Activated T-cell treated with anti-CD3 and anti-CD28 coated beads, Interleukin-2, amount 50 U/mL, for 48 hours (primary cell): ENCODE measurements around the gene TBC1D24.

Source experiments
- DNase-seq, 2 experiments: peaks; one replicate each; pipeline ENCODE4 v3.0.0-alpha.2; 2020

TBC1D24 gene

DNA sequence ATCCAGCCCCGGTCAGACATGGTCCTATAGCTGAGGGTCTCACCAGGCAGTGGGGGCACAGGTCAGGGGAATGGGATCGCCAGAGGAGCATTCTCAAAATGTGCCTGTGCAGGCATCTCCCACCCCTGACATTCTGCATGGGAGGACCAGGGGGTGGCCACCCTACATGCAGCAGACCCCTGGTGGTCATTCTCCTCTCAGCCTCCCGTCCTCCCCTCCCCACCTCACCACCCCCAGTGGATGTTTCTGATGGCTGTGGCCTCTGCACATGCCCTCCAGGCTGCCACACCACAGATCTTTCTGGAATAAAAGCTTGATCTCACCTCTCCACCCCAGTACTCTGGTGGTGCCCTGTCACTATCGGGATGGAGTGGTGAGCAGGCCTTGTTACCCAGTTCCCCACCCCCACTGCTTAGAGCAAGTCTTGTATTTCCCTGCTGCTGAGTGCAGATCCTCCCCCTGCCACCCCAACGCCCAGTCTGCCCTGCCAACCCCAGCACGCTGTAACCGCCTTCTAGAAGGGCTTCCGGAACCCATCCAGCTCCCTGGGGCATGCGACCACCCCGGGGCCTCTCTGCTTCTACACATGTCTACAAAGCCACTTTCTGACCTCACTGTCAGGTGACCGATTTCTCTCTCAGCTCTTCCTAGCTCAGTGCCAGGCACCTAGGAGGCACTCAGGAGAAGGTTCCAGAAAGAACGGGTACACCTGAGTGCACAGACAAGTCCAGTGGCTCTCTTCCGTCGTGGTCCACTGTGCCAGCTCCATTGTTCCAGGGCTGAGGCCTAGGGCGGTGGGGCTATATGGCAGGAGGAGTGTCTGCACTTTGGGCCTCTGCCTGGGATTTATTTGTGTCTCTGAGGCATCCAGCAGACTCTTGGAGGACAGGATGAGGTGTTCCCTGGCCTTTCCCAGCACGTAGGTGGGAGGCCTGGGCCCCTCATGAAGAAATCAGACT is 9.3 kb downstream of the TBC1D24 start:
- DNase-seq = no peak

DNA sequence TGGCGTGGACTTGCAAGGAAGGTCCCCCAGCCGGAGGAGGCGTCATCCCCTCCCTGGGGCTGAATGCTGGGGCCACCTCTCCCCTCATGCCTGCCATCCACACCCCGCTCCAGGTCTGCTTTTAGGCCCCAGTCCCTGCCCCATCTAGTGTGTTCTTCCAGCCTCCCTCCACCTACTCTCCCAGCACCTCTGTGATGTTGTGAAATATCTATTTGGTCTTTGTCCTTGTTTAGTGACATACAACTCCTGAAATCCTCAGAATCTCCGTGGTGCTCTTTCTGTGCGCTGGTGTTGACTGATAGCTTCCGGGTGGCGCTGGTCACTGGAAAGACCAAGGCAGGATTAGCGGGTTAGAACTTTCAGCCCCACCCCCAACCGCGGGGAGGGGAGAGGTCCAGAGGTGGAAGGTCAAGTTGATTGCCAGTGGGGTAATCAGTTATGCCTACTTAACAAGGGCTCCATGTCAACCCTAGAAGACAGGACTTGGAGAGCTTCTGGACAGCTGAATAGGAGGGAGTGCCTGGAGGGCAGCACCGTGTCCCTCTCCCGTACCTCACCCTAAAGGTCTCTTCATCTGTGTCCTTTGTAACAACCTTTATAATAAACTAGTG is 10.1 kb downstream of the TBC1D24 start:
- no peak for DNase-seq

DNA sequence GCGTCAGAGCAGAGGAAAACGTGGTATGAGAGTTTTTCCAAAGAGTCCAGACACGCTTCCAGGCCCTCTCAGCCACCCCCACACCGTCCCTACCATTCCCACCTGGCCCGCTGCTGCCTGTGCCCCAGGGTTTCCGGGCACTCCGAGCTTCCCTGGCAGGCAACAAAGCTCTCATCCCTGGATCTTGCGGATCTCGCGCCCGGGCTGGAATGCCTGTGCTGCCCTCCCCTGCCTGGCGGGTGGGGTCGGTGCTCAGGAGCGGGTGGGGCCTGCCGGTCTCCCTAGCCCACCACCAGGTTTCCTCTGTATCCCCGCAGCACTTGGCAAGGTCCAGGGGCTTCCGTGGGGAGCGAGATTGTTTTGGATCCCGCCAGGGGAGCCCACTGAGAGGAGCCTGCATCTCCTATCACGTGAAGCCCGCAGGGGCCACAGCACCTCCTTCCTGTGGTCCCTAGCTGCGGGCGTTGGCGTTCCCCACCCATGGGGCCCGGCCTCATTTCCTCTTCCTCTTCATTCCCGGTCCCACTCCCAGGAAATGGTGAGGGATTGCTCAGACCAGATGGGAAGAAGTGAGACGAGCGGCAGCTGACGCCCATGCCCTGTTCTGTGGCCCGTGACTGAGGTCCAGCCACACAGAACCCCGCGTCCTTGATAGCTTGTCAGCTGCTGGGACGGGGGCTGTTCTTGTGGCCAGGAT is 11.0 kb downstream of the TBC1D24 start:
- DNase-seq = no peak

DNA sequence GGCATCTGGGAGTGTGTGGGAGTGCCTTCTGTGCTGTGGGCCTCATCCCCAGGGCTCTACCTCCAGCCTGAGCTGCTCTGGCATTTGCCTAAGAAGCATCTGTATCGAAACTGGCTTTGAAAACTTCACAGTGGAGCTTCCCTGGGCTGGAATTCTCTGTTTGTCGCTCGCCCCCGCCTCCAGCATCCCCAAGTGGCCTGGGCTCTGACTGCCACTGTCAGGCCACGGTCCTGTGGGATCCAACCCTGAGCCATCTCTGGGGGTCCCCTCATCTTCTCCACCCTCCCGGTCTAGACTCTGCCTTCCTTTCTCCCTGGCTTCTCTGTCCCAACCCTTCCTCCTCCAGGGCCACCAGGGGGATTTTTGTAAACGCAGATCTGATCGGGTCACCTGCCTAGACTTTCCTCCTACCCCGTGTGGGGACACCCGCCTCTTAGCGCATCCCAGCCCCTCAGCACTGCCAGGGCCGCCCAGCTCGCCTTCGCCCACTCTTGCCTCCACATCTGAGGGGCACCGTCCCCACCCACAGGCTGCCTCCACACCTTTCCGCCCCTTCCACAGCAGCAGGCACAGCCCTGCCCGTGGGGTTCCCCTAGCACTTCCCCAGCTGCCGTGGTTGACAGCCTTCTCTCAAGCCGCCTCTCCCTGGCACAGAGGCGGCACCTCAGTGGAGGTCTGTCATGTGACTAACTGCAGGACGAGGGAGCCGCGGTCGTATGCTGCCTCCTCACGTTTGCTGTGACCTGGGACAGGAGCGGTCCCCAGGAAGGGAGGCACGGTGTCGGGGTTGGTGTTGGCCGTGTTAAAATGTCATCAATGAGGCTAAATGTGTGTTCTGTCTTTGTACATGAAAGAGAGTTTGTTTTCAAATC is 12.0 kb downstream of the TBC1D24 start:
- peak; percentile 74 to 80 for DNase-seq

DNA sequence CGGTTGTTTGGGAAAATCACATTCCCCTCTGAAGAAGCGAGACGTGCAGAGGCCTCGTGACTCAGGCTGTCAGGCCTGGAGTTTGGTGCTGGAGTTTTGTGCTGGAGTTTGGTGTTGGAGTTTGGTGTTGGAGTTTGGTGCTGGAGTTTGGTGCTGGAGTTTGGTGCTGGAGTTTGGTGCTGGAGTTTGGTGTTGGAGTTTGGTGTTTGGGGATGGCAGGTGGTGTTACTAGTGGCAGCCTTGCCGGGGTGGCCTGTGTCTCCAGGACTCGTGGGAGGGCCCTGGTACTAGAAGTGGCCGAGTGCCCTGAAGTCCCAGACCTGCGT is 12.6 kb downstream of the TBC1D24 start:
- no peak for DNase-seq

DNA sequence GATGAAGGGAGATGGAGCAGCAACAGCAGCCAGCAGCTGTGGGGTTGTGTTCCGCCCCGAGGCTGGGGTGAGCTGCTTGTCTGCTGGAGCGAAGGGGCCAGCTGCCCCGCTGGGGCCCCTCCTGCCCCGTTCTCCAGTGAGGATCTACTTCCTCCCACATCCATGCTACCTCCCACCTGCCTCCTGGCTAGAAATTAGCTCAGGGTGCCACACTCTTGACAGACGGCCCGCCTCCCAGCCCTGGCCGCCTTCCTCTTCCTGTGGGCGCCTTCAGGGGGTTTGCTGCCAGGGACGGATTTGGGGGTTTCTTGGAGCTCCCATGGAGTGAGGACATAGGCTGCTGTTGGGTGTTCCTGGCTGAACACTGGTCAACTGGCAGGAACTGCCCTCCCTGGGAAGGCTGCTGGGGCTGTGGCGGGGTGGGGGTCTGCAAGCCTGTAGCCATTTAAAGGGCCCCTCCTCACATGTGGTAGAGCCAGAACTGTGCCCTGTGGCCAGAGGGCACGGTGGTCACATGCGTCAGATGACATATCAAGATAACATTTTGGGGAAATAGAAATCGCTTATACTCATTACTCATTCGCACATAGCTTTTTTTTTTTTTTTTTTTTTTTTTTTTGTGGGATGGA is 13.1 kb downstream of the TBC1D24 start:
- DNase-seq = no peak

DNA sequence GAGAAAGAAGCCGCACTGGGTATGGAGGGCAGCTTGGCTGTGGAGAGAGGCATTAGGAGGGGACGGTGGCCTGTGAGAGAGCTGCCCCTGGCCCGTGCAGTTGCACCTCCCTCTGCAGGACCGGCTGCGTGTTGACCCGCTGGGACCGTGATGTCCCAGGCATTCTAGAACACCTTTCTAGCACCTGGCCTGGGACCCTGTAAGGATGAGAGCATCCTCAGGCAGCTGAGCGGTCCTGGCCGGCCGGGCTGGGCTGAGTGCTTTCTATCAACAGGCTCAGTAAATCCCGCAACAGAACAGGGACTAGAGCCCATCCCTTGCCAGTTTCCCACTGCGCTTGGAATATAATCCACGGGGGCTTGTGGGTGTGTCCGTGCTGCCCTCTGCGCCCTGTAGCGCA is 14.7 kb downstream of the TBC1D24 start:
- DNase-seq = no peak

DNA sequence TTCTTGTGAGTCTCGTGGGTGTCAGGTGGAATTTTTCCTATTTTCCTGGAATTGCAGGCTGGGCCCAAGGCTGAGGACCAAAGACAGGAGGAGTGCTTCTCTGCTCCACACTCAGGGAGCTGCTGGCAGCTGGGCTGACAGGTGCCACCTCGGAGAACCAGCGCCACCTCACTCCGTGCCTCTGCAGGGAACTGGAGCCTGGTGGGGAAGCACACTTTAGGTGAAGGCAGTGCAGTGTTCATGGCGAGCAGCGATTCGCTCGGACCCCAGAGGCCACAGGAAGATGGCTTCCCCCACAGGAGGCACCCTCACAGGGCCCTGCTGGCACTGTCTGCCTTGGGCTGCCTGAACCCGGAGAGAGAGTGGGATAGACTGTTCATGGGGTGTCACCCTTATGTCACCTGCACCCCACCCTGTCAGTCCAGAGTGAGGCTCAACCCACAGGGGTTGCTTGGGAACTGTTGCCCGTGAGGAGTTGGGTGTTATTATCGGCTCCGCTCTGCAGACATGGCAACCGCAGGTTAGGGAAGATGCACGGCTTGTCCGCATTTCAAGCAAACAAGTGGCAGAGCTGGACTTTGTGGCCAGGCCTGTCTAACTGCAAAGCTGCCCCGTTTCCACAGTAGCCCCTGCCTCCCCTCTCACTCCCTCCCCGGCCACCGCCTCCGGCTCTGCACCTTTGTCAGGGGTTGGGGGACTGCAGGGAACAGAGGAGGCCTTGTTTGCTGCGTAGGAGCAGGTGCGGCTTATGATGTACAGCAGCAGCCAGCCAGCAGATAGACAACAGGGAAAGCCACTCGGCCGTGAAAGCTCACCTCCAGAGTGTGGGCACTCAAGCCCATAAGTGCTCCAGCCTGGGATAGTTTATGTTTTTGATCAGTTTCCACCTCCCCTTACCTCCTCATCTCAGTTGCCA is 15.5 kb downstream of the TBC1D24 start:
- no peak for DNase-seq

DNA sequence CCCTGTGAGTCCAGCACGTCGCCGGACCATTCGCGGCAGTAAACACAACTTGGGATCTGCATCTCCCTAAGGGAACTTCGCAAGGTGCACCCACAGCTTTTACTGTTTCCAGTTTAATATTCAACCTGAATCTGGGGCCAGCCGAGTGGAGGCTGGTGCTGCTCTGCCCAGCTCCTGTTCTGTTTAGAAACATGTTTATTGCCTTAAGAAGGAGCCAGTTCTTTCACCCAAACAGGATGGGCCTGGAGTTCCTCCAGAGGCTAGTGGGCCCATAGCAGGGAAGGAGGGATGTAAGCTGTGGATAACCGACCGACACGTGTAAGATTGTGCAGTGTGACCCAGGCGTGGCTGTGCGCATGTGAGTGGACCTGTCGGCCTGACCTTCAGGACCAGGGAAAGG is 17.4 kb downstream of the TBC1D24 start:
- no peak for DNase-seq

DNA sequence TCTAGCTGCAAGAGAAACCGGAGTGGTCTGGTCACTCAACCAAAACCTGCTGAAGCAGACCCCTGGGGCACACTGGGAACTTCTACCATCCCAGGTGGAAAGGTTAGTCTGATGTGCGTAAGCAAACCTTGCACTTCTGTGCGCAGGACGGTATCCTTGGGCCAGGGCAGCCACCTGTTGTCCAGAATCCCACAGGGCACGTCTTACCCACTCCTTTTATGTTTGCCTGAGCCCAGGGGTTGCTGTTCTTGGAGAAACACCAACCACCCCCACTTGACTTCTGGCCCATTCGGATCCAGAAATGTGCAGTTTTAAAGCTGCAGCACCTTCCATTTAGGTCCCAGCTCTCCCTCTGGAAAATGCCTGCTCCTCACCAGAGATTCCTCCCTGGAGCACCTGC is 18.7 kb downstream of the TBC1D24 start:
- no peak for DNase-seq

DNA sequence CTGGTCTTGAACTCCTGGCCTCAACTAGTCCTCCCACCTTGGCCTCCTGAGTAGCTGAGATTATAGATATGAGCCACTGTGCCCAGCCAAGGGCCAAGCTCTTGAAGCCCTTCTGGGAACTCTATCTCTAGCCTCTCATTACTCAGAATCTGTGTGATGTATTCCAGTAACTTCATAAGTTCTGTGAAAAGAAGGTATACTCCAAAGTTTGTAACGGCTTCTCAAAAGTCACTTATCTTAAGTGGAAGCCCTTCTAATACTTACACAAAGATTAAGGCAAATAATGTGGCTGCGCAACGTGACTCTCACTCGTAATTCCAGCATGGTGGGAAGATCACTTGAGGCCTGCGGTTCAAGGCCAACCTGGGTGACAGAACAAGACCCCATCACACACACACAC is 19.7 kb downstream of the TBC1D24 start:
- no peak for DNase-seq

DNA sequence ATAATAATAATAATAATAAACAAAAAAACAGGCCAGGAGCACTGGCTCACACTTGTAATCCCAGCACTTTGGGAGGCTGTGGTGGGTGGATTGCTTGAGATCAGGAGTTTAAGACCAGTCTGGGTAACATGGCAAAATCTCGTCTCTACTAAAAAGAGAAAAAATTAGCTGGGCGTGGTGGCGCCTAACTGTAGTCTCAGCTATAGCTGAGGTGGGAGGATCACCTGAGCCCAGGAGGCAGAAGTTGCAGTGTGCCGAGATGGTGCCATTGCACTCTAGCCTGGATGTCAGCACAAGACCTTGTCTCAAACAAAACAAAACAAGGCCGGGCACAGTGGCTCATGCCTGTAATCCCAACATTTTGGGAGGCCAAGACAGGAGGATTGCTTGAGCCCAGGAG is 20.1 kb downstream of the TBC1D24 start:
- DNase-seq = no peak

DNA sequence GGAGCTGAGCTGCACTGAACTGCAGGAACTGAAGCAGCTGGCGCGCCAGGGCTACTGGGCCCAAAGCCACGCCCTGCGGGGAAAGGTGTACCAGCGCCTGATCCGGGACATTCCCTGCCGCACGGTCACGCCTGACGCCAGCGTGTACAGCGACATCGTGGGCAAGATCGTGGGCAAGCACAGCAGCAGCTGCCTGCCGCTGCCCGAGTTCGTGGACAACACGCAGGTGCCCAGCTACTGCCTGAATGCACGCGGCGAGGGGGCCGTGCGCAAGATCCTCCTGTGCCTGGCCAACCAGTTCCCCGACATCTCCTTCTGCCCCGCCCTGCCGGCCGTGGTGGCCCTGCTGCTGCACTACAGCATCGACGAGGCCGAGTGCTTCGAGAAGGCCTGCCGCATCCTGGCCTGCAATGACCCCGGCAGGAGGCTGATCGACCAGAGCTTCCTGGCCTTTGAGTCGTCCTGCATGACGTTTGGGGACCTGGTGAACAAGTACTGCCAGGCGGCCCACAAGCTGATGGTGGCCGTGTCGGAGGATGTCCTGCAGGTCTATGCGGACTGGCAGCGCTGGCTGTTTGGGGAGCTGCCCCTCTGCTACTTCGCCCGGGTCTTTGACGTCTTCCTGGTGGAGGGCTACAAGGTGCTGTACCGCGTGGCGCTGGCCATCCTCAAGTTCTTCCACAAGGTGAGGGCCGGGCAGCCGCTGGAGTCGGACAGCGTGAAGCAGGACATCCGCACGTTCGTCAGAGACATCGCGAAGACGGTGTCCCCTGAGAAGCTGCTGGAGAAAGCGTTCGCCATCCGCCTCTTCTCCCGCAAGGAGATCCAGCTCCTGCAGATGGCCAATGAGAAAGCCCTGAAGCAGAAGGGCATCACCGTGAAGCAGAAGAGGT is 21.5 kb downstream of the TBC1D24 start:
- no peak for DNase-seq

DNA sequence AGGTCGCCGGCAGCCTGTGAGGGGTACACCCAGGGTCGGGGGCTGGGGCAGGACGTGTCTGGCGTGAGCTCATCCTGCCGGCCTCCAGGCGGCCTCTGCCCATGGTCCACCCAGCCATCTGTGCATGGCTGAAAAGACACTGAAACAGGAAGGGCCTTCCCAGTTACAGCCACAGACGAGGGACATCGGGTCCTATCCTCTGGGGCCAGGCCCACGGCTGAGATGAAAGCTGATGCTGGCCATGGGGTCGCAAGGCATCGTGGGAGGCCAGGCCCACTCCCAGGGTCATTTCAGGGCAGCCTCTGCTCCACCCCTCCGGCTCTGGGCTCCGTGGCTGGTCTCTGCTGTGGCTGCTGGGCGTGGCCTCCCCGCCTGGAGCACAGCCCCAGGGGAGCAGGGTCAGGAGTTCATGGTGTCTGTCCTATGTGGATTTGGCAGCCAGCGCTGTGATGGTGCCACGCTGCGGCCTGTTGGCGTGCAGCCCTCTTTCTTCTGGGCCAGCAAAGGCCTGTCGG is 22.2 kb downstream of the TBC1D24 start:
- DNase-seq = no peak

DNA sequence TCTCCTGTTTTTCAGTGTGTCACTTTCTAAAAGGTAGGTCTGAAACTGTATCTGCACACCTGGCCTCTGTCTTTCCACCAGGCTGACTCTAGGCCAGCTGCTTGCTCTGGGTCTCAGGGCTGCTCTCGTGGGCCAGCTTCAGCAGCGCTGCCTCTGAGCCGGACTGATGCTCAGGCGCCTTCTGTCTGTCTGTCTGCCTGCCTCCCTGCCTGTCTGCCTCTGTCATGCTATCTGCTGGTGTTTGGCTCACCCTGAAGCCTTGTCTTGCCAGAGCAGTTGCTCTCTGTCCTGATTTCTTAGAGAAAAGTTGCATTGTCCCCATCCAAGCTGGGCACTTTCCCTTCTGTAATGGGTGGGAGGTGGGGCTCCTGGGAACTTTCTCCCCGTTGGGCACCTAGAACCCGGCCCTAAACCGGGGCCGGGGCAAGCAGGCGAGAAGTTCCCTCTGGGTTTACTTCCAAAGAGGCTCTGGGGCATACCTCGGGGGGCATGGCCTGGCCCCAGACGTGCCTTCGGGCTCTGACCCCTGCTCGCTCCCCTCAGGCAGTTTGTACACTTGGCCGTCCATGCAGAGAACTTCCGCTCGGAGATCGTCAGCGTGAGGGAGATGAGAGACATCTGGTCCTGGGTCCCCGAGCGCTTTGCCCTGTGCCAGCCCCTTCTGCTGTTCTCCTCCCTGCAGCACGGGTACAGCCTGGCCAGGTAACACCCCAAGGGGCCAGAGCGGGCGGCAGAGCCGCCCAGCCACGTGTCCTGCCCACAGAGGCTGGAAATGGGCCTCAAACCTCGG is 23.0 kb downstream of the TBC1D24 start:
- no peak for DNase-seq

DNA sequence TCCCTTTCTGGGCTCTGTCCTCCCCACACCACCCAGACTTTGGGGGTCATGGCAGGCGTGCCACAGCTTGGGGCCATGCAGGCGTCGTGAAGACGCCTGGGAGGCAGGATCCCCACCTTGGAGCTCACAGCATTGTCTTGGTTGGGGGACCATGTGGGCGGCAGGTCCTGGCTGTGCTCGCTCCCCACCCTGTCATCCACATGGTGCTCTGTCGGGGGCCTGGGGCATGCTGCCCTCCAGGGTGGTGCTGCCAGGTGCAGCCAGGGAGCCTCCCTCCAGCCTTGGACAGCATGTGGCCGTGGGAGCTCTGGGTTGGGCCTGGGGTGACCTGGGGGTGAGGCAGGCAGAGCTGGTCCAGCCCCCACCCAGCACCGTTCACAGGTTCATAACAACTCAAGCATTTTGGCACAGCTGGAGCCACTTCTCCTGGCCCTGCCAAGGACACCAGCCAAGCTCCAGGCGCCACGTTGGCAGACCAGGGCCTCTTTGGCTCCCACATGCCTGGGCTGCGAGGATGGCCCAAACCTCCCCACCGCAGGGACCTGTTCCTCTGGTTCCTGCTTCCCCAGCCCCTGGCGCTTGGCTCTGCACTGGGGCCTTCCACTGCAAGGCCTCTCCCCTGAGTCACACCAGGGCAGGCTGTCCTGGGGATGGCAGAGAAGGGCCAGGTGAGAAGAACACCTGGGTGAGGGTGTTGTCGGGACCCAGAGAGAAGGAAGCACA is 23.8 kb downstream of the TBC1D24 start:
- no peak for DNase-seq

DNA sequence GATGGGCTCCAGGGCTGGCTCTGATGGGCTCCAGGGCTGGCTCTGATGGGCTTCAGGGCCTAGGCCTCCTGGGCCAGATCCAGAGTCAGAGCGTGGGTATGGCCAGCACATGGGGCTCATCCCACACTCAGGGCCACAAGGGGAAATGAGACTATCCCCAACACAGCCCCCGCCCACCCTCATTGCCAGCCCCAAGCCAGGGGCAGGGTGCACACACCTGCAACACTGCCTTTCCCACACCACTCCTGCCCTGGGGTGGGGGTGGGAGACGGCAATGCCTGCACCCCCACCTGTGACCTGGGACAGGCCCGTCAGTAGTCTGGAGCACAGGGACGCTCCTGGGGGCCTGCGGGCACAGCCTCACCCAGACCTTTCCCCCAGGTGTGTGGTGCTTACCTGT is 24.5 kb downstream of the TBC1D24 start:
- DNase-seq = no peak

DNA sequence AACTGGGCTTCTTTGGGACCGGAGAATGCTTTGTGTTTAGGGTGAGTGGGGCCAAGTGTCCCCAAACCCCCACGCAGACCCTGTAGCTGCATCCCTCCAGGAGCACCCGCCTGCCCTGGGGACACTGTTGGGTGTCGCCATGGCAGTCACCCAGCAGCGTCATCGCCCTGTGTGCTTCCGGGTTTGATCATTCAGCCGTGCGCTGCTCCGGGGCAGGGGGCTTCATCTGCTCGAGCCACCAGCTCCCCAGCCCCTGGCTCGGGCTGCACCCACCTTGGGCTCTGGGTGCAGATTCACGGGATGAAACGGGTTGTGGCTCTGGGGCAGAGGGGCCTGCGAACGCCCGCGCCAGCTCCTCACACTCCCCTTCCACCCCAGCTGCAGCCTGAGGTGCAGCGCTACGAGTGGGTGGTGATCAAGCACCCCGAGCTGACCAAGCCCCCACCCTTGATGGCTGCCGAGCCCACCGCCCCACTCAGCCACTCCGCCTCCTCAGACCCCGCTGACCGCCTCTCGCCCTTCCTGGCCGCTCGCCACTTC is 25.0 kb downstream of the TBC1D24 start:
- DNase-seq = no peak
